HG03159 (cell line): ENCODE results near the gene ABL1.
"Not testable (repeated sequence)": the region's sequence is repeated elsewhere in the genome, so short reads cannot be mapped to it uniquely, and the experiment has no call there.

Source experiments
- ATAC-seq: cut with Tn5 transposase; IDR thresholded peaks from one replicate; pipeline ENCODE4 v1.9.1; 2021; ENCODE audit warnings: mild to moderate bottlenecking, moderate library complexity; ENCODE audit not compliant: unreplicated experiment

Gene ABL1

DNA sequence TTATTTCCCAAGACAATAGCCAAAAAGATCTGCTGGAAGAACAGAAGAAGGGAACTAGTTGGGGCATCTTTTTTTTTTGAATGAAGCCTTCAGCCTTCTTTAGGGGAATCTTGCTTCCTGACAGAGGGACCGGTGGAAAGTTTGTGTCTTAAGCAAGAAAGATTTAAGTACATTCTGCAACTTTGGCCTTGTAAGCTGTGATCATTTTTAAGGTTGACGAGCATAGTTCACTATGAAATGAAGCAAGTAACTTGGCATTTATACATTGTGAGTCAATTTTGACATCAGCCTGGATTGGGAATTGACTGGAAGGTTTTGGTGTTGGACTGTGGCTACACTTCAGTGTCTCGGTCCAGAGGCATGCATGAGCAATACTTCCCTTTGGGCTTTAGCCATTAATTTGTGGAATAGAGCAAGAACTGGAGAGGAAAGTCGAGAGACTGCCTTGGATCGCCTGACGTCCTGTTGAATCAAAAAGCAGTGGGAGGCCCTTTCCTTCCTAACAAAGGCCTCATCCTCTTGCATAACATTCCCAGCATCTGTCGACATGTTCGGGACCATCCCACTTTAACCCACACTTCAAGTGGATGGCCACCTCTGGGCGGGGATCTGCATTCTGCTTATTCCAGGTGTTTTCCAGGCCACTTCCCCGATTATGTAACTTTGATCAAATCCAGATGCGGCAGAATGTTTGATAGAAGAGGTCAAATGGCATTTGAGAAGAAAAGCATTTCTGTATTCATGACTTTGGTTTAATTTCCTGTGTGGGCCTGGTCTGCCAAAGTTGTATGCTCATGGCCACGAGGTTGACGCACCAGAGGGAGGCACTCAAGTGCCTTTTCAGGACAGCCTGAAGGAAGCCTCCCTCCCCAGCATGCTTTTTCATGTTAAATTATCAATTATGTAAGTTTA, 12.5 kb downstream of the ABL1 start:
- no peak for ATAC-seq

- not testable (repeated sequence) for ATAC-seq
These were observed 13.5 kb downstream of the ABL1 start for GRCh38 chr9:130848514-130848913.

DNA sequence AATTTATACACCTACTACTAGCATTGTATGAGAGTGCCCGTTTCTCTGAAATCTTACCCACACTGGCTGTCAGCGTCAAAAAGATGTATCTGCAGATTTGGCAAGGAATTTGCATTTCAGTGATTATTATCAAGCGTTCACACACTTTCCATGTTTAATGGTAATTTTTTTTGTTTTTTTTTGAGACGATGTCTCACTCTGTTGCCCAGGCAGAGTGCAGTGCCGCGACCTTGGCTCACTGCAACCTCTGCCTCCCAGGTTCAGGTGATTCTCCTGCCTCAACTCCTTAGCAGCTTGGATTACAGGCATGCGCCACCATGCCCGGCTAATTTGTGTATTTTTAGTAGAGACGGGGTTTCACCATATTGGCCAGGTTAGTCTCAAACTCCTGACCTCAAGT, 14.3 kb downstream of the ABL1 start:
- no peak for ATAC-seq

DNA sequence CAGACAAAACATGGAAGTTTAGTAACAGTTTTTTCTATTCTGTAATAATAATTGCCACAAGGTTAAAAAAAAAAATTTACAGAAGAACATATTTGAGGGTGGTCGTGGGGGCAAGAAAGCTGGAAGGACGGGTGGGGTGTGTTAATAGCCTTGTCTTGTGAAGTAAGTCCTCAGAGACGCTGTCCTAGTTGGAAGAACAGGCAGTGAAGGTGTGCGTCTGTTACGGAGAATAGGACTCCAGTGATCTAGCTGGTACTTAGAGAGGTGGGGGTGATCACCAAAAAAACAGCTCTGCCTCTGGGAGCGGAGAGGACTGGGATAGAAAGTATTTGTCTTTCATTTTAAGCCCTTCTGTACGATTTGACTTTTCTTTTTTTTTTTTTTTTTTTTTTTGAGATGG, 17.7 kb downstream of the ABL1 start:
- no peak for ATAC-seq

- no peak for ATAC-seq
These were observed 19.0 kb downstream of the ABL1 start for GRCh38 chr9:130854092-130854491.

GRCh38 chr9:130854835-130855234, 19.8 kb downstream of the ABL1 start:
- ATAC-seq = no peak

- no peak for ATAC-seq
These were observed 21.4 kb downstream of the ABL1 start for GRCh38 chr9:130856474-130856873.

- ATAC-seq = no peak
These were observed 23.0 kb downstream of the ABL1 start for GRCh38 chr9:130857864-130858738.

DNA sequence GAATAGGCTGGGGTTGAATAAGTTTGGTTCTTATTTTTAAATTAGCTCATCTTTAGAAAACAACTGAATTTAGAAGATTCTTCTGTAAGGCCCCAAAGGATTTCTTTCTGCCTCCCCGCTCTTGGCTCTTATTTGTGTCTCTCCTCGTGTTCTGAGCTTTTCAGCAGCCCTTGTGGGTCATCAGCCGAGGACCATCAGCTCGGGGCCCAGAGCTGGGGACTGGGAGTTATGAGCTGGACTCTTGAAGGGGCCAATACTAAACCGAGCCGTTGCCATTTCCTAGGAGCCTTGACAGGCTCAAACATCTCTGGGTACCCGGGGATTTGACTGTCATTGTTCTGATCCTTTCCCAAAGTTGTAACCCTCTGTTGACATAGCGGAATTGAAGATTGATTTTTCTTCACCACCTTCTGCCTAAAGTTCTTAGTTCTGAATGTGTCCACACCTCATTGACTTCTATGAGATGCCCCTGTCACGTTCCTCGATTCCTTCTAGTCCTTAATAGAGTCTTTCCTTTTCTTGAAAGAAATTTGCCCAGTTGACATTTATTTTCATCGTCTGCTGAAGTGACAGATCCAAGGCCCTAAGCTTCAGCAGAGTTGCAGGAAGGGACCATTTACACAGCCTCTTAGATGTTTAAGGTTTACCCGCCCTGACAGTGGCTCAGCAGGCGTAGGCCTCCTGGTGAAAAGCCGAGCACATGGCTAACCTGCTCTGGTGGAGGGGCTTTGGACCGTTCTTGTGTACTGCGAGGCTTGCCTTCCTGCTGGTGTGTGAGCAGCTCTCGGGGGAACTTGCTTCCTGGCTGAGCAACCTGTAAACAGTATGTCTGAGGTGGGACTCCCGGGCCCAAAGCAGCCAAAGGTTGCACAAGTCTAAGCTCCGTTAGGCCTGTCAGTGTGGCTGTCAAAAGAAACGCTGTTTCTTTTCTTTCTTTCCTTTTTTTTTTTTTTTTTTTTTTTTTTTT, 24.0 kb downstream of the ABL1 start:
- ATAC-seq = no peak

- no peak for ATAC-seq
These were observed 25.6 kb downstream of the ABL1 start for GRCh38 chr9:130860458-130861316.

- ATAC-seq = no peak
These were observed 26.5 kb downstream of the ABL1 start for GRCh38 chr9:130861372-130862180.

DNA sequence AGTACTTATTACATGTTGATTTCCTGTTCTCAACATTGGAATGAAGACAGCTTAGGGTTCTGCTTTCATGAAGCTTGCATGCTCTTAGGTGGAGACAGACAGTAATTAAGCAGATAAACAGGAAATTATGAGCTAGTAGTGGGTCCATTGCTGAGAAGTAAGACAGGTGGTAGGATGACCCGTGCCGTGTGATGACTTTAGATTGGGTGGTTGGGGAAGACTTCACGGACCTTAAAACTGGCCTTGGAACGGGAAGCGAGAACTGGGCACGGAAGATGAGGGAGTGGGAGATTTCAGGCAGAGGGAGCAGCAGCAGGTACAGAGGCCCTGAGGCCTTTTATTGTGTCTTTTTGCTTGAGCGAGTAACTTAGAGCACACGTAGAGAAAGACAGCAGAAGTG, 27.2 kb downstream of the ABL1 start:
- ATAC-seq = no peak

DNA sequence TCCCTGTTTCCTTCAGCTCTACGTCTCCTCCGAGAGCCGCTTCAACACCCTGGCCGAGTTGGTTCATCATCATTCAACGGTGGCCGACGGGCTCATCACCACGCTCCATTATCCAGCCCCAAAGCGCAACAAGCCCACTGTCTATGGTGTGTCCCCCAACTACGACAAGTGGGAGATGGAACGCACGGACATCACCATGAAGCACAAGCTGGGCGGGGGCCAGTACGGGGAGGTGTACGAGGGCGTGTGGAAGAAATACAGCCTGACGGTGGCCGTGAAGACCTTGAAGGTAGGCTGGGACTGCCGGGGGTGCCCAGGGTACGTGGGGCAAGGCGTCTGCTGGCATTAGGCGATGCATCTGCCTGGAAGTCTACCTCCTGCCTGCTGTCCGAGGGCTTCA, 27.7 kb downstream of the ABL1 start:
- ATAC-seq = no peak

DNA sequence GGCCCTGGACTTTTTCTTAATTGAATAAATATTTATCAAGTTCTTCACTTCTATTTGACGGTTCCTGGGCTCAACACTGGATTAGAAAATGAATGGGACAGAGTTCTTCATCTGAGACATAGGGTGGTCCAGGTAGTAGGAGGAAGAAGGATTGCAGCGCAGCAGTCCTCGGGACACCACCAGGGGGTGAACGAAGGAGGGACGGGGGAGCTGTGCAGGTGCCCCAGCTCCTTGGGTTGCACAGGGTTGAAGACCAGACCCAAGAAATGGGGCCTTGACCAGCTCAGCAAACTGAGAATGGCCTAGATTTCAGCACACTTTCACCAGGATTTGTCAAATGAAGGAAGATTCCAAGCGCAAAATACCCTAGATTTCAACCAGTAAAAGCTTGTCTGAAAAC, 29.5 kb downstream of the ABL1 start:
- ATAC-seq = no peak

DNA sequence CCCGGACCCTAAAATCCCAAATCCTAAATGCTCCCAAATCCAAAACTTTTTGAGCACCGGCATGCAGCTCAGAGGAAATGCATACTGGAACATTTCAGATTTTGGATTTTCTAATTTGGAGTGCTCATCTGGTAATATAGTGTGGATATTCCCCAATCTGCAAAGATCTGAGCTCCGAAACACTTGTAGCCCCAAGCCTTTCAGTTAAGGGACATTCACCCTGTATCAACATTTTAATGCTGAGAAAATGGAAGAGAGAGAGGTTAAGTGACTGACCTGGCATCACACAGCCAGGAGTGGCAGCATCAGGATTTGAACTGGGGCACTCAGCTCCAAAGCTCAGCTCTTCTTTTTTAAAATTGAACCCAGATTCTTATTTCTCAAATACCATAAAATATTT, 30.9 kb downstream of the ABL1 start:
- ATAC-seq = no peak

GRCh38 chr9:130866474-130866965, 31.5 kb downstream of the ABL1 start:
- no peak for ATAC-seq

- ATAC-seq = no peak
These were observed 32.5 kb downstream of the ABL1 start for GRCh38 chr9:130867556-130867955.

- ATAC-seq = no peak
These were observed 33.2 kb downstream of the ABL1 start for GRCh38 chr9:130868230-130868629.

- ATAC-seq = no peak
These were observed 34.2 kb downstream of the ABL1 start for GRCh38 chr9:130869250-130869649.
